HepG2 (cell line): ENCODE measurements around the gene NEU1. TPM values are rescaled to one million over a fixed set of nuclear protein-coding genes. Genes with fewer than 3 reads are reported as not detected.

Experiments
- ETS1 ChIP-seq: sonication (generic); formaldehyde crosslinking; IDR thresholded peaks from 2 replicates; pipeline ENCODE4 v1.4.0; 2020; ENCODE audit warnings: missing genetic modification reagents
- FOXC1 ChIP-seq: sonication (generic); formaldehyde crosslinking; IDR thresholded peaks from 2 replicates; pipeline ENCODE4 v1.8.0; 2022; ENCODE audit warnings: mild to moderate bottlenecking, missing genetic modification reagents, borderline replicate concordance
- GTF3A ChIP-seq: sonication (generic); formaldehyde crosslinking; conservative IDR thresholded peaks from 2 replicates; pipeline ENCODE4 v1.4.0; 2020; ENCODE audit warnings: mild to moderate bottlenecking, missing genetic modification reagents
- HNF4A ChIP-seq: sonication (generic); formaldehyde crosslinking; IDR thresholded peaks from 2 replicates; pipeline ENCODE4 v1.4.0; 2020; ENCODE audit warnings: missing genetic modification reagents
- IRF1 ChIP-seq: sonication (generic); formaldehyde crosslinking; IDR thresholded peaks from 2 replicates; pipeline ENCODE4 v1.4.0; 2020; ENCODE audit warnings: low read depth, mild to moderate bottlenecking, missing genetic modification reagents
- KAT8 ChIP-seq: IDR thresholded peaks from 2 replicates; pipeline ENCODE4 v1.6.1; 2016; ENCODE audit warnings: missing genetic modification reagents, missing compliant biosample characterization
- NR2F2 ChIP-seq: IDR thresholded peaks from 2 replicates; pipeline ENCODE4 v1.6.1; 2012; ENCODE audit warnings: low read depth, inconsistent platforms, borderline replicate concordance
- PHF21A ChIP-seq: sonication (generic); formaldehyde crosslinking; IDR thresholded peaks from 2 replicates; pipeline ENCODE4 v1.5.0; 2020; ENCODE audit warnings: mild to moderate bottlenecking, missing genetic modification reagents
- POGZ ChIP-seq: sonication (generic); formaldehyde crosslinking; IDR thresholded peaks from 2 replicates; pipeline ENCODE4 v1.4.0; 2020; ENCODE audit warnings: mild to moderate bottlenecking, missing genetic modification reagents
- RAD51 ChIP-seq: fragments of 450-650 bp; IDR thresholded peaks from 2 replicates; pipeline ENCODE4 v1.6.1; 2016; ENCODE audit warnings: borderline replicate concordance
- SMARCC2 ChIP-seq: fragments of 450-650 bp; IDR thresholded peaks from 2 replicates; pipeline ENCODE4 v1.6.1; 2017; ENCODE audit warnings: antibody characterized with exemption, mild to moderate bottlenecking
- ZBTB37 ChIP-seq: sonication (generic); formaldehyde crosslinking; IDR thresholded peaks from 2 replicates; pipeline ENCODE4 v1.4.0; 2020; ENCODE audit warnings: mild to moderate bottlenecking, missing genetic modification reagents
- ZFP82 ChIP-seq: sonication (generic); formaldehyde crosslinking; IDR thresholded peaks from 2 replicates; pipeline ENCODE4 v1.5.1; 2020; ENCODE audit warnings: mild to moderate bottlenecking, missing genetic modification reagents, borderline replicate concordance
- ZKSCAN8 ChIP-seq: IDR thresholded peaks from 2 replicates; pipeline ENCODE4 v1.6.1; 2016; ENCODE audit warnings: borderline replicate concordance, missing genetic modification reagents, missing compliant biosample characterization
- ZMYM3 ChIP-seq: sonication (generic); formaldehyde crosslinking; IDR thresholded peaks from 2 replicates; pipeline ENCODE4 v1.5.1; 2020; ENCODE audit warnings: mild to moderate bottlenecking, missing genetic modification reagents
- ZNF20 ChIP-seq: sonication (generic); formaldehyde crosslinking; IDR thresholded peaks from 2 replicates; pipeline ENCODE4 v1.4.0; 2020; ENCODE audit warnings: mild to moderate bottlenecking, moderate library complexity, missing genetic modification reagents
- ZNF225 ChIP-seq: sonication (generic); formaldehyde crosslinking; IDR thresholded peaks from 2 replicates; pipeline ENCODE4 v1.4.0; 2020; ENCODE audit warnings: mild to moderate bottlenecking, missing genetic modification reagents
- ZNF329 ChIP-seq: sonication (generic); formaldehyde crosslinking; IDR thresholded peaks from 2 replicates; pipeline ENCODE4 v1.9.0; 2021; ENCODE audit warnings: low read depth, mild to moderate bottlenecking, missing genetic modification reagents
- ZNF33B ChIP-seq: sonication (generic); formaldehyde crosslinking; IDR thresholded peaks from 2 replicates; pipeline ENCODE4 v1.5.1; 2020; ENCODE audit warnings: mild to moderate bottlenecking, missing genetic modification reagents
- ZNF556 ChIP-seq: sonication (generic); formaldehyde crosslinking; IDR thresholded peaks from 2 replicates; pipeline ENCODE4 v1.4.0; 2020; ENCODE audit warnings: mild to moderate bottlenecking, missing genetic modification reagents, borderline replicate concordance
- ZNF891 ChIP-seq: sonication (generic); formaldehyde crosslinking; IDR thresholded peaks from 2 replicates; pipeline ENCODE4 v1.5.0; 2020; ENCODE audit warnings: mild to moderate bottlenecking, missing genetic modification reagents
- polyA plus RNA-seq, 8 experiments: library from polyadenylated mRNA; depleted of rRNA in 3 of 8; stranded (reverse) in 7 of 8; unstranded in 1 of 8; fragments of >200 nt; fragmentation: Illumina TruSeq in 4 of 8; extraction: Trizol in 4 of 8; gene quantifications; 2 replicates each; pipeline versions ENCODE4 v1.2.1 to v1.2.3, GENCODE V29; 2011 to 2016; ENCODE audit warnings: low read depth in 4 of 8, missing spikeins in 1 of 8, mixed read lengths in 1 of 8; ENCODE audit not compliant: insufficient read depth in 1 of 8
- total RNA-seq, 5 experiments: library from RNA; depleted of rRNA; stranded (reverse); fragments of >200 nt; fragmentation: Illumina TruSeq; extraction: Trizol; gene quantifications; 2 replicates each; pipeline ENCODE4 v1.2.3, GENCODE V29; 2016; ENCODE audit warnings: low read depth in 1 of 5
- TF ChIP-seq, protein P1 (sequence below): sonication (generic); formaldehyde crosslinking; IDR thresholded peaks from 2 replicates; pipeline ENCODE4 v1.9.0; 2021; ENCODE audit warnings: missing genetic modification reagents, borderline replicate concordance
- TF ChIP-seq, protein P2 (sequence below): sonication (generic); formaldehyde crosslinking; IDR thresholded peaks from 2 replicates; pipeline ENCODE4 v1.5.1; 2020; ENCODE audit warnings: missing genetic modification reagents, mild to moderate bottlenecking, borderline replicate concordance

NEU1 gene
- total and polyA plus RNA-seq, 2 of the 13 experiments (the other 11 are each of a cell fraction or from before 2014, with no cell fraction given), result 215 to 297 TPM

DNA sequence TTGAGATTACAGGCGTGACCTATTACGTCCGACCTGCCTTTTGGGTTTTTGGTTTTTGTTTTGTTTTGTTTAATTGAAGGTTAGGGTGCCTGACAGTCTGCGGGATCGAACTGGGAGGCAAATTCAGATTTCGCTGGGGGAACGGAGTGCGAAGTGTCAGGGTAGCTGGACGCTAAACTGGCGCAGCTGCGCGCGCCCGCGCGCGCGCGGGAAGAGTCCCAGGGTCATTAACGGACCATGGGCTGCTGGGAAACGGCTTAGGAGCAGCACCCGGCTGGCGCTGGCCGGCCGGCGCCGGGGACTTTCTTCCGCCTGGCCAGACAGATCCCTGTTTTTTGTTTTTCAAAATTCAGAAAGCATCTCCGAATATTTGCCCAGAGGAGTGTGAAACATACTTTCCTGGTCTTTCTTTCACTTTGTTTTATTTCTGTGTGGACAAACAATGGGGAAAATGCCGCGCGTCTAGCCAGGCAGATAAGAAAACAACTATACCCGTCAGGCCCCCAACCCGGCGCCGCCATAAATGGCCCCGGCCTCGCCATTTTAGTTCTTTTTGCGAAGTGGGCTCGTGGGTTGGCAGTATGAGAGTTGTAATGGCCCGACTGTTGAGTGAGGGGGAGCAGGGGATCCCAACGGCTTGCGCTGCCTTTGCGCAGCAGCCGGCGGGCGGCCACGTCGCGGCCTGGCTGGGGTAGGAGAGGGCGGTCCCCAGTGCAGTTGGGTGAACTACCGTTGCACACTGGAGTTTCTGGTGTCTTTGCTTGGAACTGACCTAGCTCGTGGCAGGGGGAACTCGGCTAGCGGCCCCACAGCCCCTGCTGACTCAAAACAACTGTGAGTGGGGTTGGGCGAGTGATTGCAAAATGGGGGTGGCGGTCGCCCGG lies 28.0 kb downstream of the NEU1 start (continued):
- TF ChIP-seq ZBTB37 (CRISPR knock-in tag) (0 out of 2 replicates have a peak, but pooled peaks have one; percentile 39), ZNF225 (CRISPR knock-in tag) (0 out of 2 replicates have a peak, but pooled peaks have one; percentile 62), HNF4A (peak; percentile 67), ZFP82 (CRISPR knock-in tag) (no peak), POGZ (no peak; the same call in 1 of the 2 replicates), ZNF20 (CRISPR knock-in tag) (peak; percentile 78; the same call in 1 of the 2 replicates), NR2F2 (peak; percentile 68; the same call in 1 of the 2 replicates), PHF21A (peak; percentile 89), ZMYM3 (CRISPR knock-in tag) (peak; percentile 57; the same call in 1 of the 2 replicates), ZKSCAN8 (CRISPR knock-in tag) (peak; percentile 63; the same call in 1 of the 2 replicates), ETS1 (CRISPR knock-in tag) (no peak), FOXC1 (CRISPR knock-in tag) (peak; percentile 88), ZNF33B (CRISPR knock-in tag) (peak; percentile 96; the same call in 1 of the 2 replicates), GTF3A (CRISPR knock-in tag) (0 out of 2 replicates have a peak, but pooled peaks have one; percentile 71), ZNF329 (CRISPR knock-in tag) (peak; percentile 75; the same call in 1 of the 2 replicates), RAD51 (no peak), IRF1 (CRISPR knock-in tag) (no peak), SMARCC2 (no peak), ZNF556 (peak; percentile 54; the same call in 1 of the 2 replicates), ZNF891 (CRISPR knock-in tag) (peak; percentile 87), KAT8 (CRISPR knock-in tag) (peak; percentile 90)
- TF ChIP-seq, protein P1, sequence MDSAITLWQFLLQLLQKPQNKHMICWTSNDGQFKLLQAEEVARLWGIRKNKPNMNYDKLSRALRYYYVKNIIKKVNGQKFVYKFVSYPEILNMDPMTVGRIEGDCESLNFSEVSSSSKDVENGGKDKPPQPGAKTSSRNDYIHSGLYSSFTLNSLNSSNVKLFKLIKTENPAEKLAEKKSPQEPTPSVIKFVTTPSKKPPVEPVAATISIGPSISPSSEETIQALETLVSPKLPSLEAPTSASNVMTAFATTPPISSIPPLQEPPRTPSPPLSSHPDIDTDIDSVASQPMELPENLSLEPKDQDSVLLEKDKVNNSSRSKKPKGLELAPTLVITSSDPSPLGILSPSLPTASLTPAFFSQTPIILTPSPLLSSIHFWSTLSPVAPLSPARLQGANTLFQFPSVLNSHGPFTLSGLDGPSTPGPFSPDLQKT (CRISPR knock-in tag), result no peak
- TF ChIP-seq, protein P2, sequence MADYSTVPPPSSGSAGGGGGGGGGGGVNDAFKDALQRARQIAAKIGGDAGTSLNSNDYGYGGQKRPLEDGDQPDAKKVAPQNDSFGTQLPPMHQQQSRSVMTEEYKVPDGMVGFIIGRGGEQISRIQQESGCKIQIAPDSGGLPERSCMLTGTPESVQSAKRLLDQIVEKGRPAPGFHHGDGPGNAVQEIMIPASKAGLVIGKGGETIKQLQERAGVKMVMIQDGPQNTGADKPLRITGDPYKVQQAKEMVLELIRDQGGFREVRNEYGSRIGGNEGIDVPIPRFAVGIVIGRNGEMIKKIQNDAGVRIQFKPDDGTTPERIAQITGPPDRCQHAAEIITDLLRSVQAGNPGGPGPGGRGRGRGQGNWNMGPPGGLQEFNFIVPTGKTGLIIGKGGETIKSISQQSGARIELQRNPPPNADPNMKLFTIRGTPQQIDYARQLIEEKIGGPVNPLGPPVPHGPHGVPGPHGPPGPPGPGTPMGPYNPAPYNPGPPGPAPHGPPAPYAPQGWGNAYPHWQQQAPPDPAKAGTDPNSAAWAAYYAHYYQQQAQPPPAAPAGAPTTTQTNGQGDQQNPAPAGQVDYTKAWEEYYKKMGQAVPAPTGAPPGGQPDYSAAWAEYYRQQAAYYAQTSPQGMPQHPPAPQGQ (CRISPR knock-in tag), result peak; percentile 76; the same call in 1 of the 2 replicates
